Keratinocyte (primary cell): ENCODE results near the gene HLA-DOB. TPM values are rescaled to one million over a fixed set of nuclear protein-coding genes. Genes with fewer than 3 reads are reported as not detected.
"Not testable (repeated sequence)": the region's sequence is repeated elsewhere in the genome, so short reads cannot be mapped to it uniquely, and the experiment has no call there.

Experiments
- DNase-seq: peaks from one replicate; pipeline ENCODE4 v3.0.0-alpha.2; 2011; ENCODE audit warnings: low read depth, missing footprints, low spot score
- FAIRE-seq: peaks from 2 replicates; lab custom pipeline; 2011; peaks lifted over from hg19 to GRCh38; lab: Jason Lieb, UNC
- H2AFZ ChIP-seq: 2 replicates; pipeline ENCODE4 v1.6.0; 2012; ENCODE audit warnings: low read length, control low read depth, inconsistent platforms; ENCODE audit not compliant: control insufficient read depth
- H3K27ac ChIP-seq: 2 replicates; pipeline ENCODE4 v1.5.1; 2011; ENCODE audit warnings: low read length; ENCODE audit not compliant: control insufficient read depth, insufficient read depth
- H3K27me3 ChIP-seq: 3 replicates; pipeline ENCODE4 v1.6.0; 2011; ENCODE audit warnings: low read length; ENCODE audit not compliant: control insufficient read depth, insufficient read depth; ENCODE audit errors: extremely low read depth
- H3K36me3 ChIP-seq, 2 experiments: 2 replicates in 1 of 2; 3 replicates in 1 of 2; pipeline ENCODE4 v1.5.1; 2011; ENCODE audit warnings: low read length in 2 of 2, mild to moderate bottlenecking in 1 of 2; ENCODE audit not compliant: control insufficient read depth in 2 of 2, insufficient read depth in 2 of 2; ENCODE audit errors: extremely low read depth in 1 of 2
- H3K4me1 ChIP-seq: 3 replicates; pipeline ENCODE4 v1.5.1; 2011; ENCODE audit warnings: low read length; ENCODE audit not compliant: control insufficient read depth, insufficient read depth; ENCODE audit errors: extremely low read depth
- H3K4me2 ChIP-seq: 3 replicates; pipeline ENCODE4 v1.6.0; 2011; ENCODE audit warnings: low read depth, low read length; ENCODE audit not compliant: control insufficient read depth, insufficient read depth; ENCODE audit errors: extremely low read depth
- H3K4me3 ChIP-seq, 3 experiments: fragments of 200-600 bp in 1 of 3; sonication (generic) in 1 of 3; 2 replicates in 2 of 3; 3 replicates in 1 of 3; pipeline ENCODE4 v1.5.1; 2011 to 2016; ENCODE audit warnings: low read length in 3 of 3, mild to moderate bottlenecking in 3 of 3, control low read depth in 2 of 3, inconsistent platforms in 1 of 3, low read depth in 1 of 3, mixed read lengths in 1 of 3, mixed run types in 1 of 3, moderate library complexity in 1 of 3; ENCODE audit not compliant: control insufficient read depth in 2 of 3, insufficient read depth in 2 of 3; ENCODE audit errors: extremely low read depth in 1 of 3
- H3K79me2 ChIP-seq: 2 replicates; pipeline ENCODE4 v1.6.0; 2012; ENCODE audit warnings: low read length; ENCODE audit not compliant: control insufficient read depth, insufficient read depth
- H3K9ac ChIP-seq: 3 replicates; pipeline ENCODE4 v1.6.0; 2011; ENCODE audit warnings: low read length; ENCODE audit not compliant: control insufficient read depth, insufficient read depth; ENCODE audit errors: extremely low read depth
- H3K9me1 ChIP-seq: 3 replicates; pipeline ENCODE4 v1.6.0; 2011; ENCODE audit warnings: low read length; ENCODE audit not compliant: control insufficient read depth, insufficient read depth; ENCODE audit errors: extremely low read depth
- H3K9me3 ChIP-seq: 2 replicates; pipeline ENCODE4 v1.5.1; 2012; ENCODE audit warnings: low read depth, low read length; ENCODE audit not compliant: control insufficient read depth
- H4K20me1 ChIP-seq: 3 replicates; pipeline ENCODE4 v1.6.0; 2011; ENCODE audit warnings: low read length; ENCODE audit not compliant: control insufficient read depth, insufficient read depth; ENCODE audit errors: extremely low read depth
- CTCF ChIP-seq, 3 experiments: IDR thresholded peaks in 1 of 3; conservative IDR thresholded peaks in 1 of 3; optimal IDR thresholded peaks in 1 of 3; 2 replicates in 2 of 3; 3 replicates in 1 of 3; pipeline versions ENCODE3 to v1.5.1; 2011; ENCODE audit warnings: low read length in 3 of 3, mild to moderate bottlenecking in 3 of 3, moderate library complexity in 2 of 3, control low read depth in 1 of 3, inconsistent platforms in 1 of 3; ENCODE audit not compliant: insufficient read depth in 2 of 3; ENCODE audit errors: extremely low read depth in 1 of 3
- EZH2 ChIP-seq: IDR thresholded peaks from one replicate; pipeline ENCODE4 v1.6.1; 2012; ENCODE audit warnings: inconsistent platforms, mild to moderate bottlenecking, low read length, moderate library complexity
- dilution Hi-C: fragments of 300-500 bp; cut with MboI; formaldehyde crosslinking; loops from one replicate; pipeline ENCODE4 v1.7.0; 2020; ENCODE audit warnings: low sequenced_read_pairs; ENCODE audit not compliant: extremely low pct_ligation_motif_present
- polyA plus RNA-seq, 5 experiments: library from polyadenylated mRNA; depleted of rRNA in 3 of 5; stranded (reverse) in 3 of 5; stranded (forward) in 1 of 5; unstranded in 1 of 5; fragments of >200 nt; gene quantifications; 1 replicate in 1 of 5; 2 replicates in 3 of 5; 3 replicates in 1 of 5; pipeline versions ENCODE4 v1.2.1 to v1.2.3, GENCODE V29; 2011 to 2012; ENCODE audit warnings: missing spikeins in 2 of 5, low read depth in 1 of 5, low replicate concordance in 1 of 5

The HLA-DOB gene
- polyA plus RNA-seq, 1 donor (not counting 4 experiments of a cell fraction or from before 2014, with no cell fraction given), result 12.5 TPM

DNA sequence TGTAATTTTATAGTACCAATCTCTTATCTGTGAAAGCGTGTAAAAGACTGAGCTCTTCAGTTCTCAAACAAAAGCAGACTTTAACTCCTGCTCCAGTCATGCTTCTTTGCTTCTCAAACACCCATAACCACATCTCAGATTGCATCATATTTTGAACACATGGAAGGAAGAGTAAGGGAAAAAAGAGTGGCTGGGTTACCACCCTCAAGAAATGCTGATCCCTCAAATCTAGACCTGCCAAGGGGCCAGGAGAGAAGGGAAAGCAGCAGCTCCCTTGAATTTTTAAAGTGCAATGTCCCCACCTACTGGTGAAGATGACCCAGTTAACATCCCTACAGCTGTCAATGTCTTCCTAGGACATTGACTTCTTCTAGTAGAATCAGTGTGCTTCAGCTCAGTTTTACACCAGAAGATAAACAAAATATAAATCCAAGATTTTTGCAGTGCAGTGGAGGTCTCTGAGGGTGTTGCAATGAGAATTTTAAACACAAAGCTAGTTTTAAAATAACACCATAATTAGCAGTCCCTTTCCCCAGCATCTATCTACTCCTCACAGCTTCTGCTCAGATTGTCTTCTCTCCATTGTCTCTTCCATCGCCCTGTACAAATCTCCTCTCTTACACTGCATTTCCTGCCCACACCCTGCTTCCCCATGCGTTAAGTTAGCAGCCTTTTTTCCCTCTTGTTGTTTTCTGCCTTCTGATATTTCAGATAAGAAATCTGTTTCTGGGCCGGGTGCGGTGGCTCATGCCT, 30.8 kb downstream of the HLA-DOB start:
- no peaks in the 10 kb centered on the region for H3K36me3 ChIP-seq
- no peaks in the 10 kb centered on the region for H3K9me3 ChIP-seq
- no peak overlapping the region for H2AFZ ChIP-seq
- H4K20me1 ChIP-seq, result no peaks in the 10 kb centered on the region
- H3K27me3 ChIP-seq, result no peaks in the 10 kb centered on the region
- H3K9ac ChIP-seq, result no peak overlapping the region
- TF ChIP-seq CTCF (optimal IDR thresholded peaks at IDR 0.05 in 1 of 3, IDR thresholded peaks at IDR 0.05 in 1 of 3, conservative IDR thresholded peaks at IDR 0.05 in 1 of 3; ENCODE audit: extremely low read depth in 1 of 3, insufficient read depth in 2 of 3, low read length in 3 of 3) (peak; percentile 62 to 73 (median 72)), EZH2 (no peak)
- DNase-seq (no peak), FAIRE-seq (peak; percentile 71)
- peaks cover 11% of the 10 kb centered on the region for H3K4me1 ChIP-seq
- no peaks in the 10 kb centered on the region for H3K9me1 ChIP-seq
- no peaks in the 10 kb centered on the region for H3K79me2 ChIP-seq
- no peak overlapping the region for H3K27ac ChIP-seq
- no peak overlapping the region for H3K4me2 ChIP-seq
- no peak overlapping the region for H3K4me3 ChIP-seq
- dilution Hi-C loops, result no loop called here

DNA sequence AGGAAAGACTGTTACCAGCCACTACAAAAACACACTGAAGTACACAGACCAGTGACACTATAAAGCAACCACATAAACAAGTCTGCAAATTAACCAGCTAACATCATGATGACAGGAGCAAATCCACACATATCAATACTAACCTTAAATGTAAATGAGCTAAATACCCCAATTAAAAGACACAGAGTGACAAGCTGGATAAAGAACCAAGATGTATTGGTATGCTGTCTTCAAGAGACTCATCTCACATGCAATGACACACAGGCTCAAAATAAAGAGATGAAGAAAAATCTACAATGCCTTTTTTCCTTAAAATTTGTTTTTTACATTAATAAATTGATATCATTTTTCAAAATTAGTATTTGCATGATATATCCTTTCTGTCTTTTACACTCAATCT, 33.9 kb downstream of the HLA-DOB start:
- dilution Hi-C loops, FAIRE-seq: not testable (repeated sequence)

More for the DNA sequence above, 33.9 kb downstream of the HLA-DOB start:
- not testable (repeated sequence) for H3K9ac ChIP-seq, H3K4me3 ChIP-seq, H3K4me1 ChIP-seq, H4K20me1 ChIP-seq, H3K27ac ChIP-seq, H2AFZ ChIP-seq, H3K9me3 ChIP-seq, H3K36me3 ChIP-seq, H3K9me1 ChIP-seq, H3K79me2 ChIP-seq, DNase-seq, H3K27me3 ChIP-seq, H3K4me2 ChIP-seq
